Measurements from ENCODE around the gene ZNF778. TPM values are rescaled to one million over a fixed set of nuclear protein-coding genes. Genes with fewer than 3 reads are reported as not detected.

The ZNF778 gene
- total and polyA plus RNA-seq, 2 of the 13 experiments (the other 11 are each of a cell fraction or from before 2014, with no cell fraction given), result 3.8 to 7.2 TPM

DNA sequence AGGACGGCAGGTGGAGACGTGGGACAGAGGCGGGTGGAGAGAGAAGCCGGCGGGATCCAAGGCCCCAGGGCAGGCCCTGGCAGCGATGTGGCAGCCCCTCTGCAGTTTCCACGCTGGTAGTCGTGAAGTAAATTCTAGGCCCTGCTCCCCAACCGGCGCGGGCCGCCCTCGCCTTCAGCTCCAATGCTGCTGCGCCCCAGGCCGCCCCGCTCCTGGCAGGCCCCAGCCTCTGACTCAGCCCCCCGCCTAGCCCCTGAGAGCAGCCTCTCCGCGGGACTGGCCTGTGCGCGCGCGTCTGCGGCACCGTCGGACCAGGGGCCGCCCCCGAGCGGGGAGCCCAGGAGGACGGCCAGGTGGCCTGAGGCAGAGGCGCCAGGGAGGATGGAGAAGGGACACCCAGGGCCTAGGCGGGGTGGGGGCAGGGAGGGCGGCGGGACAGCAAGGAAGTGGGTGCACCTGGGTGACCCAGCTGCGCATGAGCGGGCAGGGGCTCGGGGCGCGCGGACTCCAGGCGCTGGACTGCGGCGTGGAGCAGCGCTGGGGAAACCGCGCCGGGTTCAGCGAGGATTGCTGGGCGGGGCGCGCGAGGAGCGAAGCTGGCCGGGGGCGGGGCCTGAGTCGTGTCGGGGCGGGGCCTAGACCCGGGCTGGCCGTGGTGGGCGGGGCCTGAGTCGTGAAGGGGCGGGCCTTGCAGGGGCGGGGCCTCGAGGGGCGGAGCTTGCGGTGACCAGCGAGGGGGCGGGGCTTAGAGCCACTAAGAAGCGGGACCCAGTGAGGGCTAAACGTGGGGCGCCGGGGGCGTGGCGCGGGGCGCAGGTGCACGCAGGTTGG is 29.6 kb downstream of the ZNF778 start (continued):
- TF ChIP-seq, protein P1, sequence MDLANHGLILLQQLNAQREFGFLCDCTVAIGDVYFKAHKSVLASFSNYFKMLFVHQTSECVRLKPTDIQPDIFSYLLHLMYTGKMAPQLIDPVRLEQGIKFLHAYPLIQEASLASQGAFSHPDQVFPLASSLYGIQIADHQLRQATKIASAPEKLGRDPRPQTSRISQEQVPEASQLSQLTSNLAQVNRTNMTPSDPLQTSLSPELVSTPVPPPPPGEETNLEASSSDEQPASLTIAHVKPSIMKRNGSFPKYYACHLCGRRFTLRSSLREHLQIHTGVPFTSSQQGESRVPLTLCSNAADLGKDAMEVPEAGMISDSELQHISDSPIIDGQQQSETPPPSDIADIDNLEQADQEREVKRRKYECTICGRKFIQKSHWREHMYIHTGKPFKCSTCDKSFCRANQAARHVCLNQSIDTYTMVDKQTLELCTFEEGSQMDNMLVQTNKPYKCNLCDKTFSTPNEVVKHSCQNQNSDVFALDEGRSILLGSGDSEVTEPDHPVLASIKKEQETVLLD (CRISPR knock-in tag; IDR thresholded peaks at IDR 0.05; ENCODE audit: low read depth), result peak; percentile 73
- TF ChIP-seq ZNF549 (CRISPR knock-in tag; IDR thresholded peaks at IDR 0.05) (no peak), RELA (CRISPR knock-in tag; IDR thresholded peaks at IDR 0.05) (no peak), ZKSCAN1 (IDR thresholded peaks at IDR 0.05; ENCODE audit: low read length) (no peak), FOXM1 (CRISPR knock-in tag; IDR thresholded peaks at IDR 0.05) (no peak), SPEN (CRISPR knock-in tag; IDR thresholded peaks at IDR 0.05; ENCODE audit: low read depth) (peak; percentile 90), CENPX (CRISPR knock-in tag; IDR thresholded peaks at IDR 0.05) (no peak), MED1 (CRISPR knock-in tag; IDR thresholded peaks at IDR 0.05) (no peak), BRCA1 (CRISPR knock-in tag; IDR thresholded peaks at IDR 0.05) (0 out of 2 replicates have a peak, but pooled peaks have one; percentile 8), PAF1 (CRISPR knock-in tag; IDR thresholded peaks at IDR 0.05) (no peak), ZNF7 (CRISPR knock-in tag; IDR thresholded peaks at IDR 0.05) (no peak), TRIM24 (CRISPR knock-in tag; IDR thresholded peaks at IDR 0.05) (no peak), ZNF101 (CRISPR knock-in tag; IDR thresholded peaks at IDR 0.05; ENCODE audit: borderline replicate concordance, low read depth) (no peak), GABPB1 (CRISPR knock-in tag; IDR thresholded peaks at IDR 0.05) (peak; percentile 83)
- TF ChIP-seq, protein P2, sequence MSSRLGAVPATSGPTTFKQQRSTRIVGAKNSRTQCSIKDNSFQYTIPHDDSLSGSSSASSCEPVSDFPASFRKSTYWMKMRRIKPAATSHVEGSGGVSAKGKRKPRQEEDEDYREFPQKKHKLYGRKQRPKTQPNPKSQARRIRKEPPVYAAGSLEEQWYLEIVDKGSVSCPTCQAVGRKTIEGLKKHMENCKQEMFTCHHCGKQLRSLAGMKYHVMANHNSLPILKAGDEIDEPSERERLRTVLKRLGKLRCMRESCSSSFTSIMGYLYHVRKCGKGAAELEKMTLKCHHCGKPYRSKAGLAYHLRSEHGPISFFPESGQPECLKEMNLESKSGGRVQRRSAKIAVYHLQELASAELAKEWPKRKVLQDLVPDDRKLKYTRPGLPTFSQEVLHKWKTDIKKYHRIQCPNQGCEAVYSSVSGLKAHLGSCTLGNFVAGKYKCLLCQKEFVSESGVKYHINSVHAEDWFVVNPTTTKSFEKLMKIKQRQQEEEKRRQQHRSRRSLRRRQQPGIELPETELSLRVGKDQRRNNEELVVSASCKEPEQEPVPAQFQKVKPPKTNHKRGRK (CRISPR knock-in tag; IDR thresholded peaks at IDR 0.05), result no peak
- TF ChIP-seq, protein P3, sequence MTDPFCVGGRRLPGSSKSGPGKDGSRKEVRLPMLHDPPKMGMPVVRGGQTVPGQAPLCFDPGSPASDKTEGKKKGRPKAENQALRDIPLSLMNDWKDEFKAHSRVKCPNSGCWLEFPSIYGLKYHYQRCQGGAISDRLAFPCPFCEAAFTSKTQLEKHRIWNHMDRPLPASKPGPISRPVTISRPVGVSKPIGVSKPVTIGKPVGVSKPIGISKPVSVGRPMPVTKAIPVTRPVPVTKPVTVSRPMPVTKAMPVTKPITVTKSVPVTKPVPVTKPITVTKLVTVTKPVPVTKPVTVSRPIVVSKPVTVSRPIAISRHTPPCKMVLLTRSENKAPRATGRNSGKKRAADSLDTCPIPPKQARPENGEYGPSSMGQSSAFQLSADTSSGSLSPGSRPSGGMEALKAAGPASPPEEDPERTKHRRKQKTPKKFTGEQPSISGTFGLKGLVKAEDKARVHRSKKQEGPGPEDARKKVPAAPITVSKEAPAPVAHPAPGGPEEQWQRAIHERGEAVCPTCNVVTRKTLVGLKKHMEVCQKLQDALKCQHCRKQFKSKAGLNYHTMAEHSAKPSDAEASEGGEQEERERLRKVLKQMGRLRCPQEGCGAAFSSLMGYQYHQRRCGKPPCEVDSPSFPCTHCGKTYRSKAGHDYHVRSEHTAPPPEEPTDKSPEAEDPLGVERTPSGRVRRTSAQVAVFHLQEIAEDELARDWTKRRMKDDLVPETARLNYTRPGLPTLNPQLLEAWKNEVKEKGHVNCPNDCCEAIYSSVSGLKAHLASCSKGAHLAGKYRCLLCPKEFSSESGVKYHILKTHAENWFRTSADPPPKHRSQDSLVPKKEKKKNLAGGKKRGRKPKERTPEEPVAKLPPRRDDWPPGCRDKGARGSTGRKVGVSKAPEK (CRISPR knock-in tag; IDR thresholded peaks at IDR 0.05; ENCODE audit: borderline replicate concordance), result no peak
- TF ChIP-seq, protein P4, sequence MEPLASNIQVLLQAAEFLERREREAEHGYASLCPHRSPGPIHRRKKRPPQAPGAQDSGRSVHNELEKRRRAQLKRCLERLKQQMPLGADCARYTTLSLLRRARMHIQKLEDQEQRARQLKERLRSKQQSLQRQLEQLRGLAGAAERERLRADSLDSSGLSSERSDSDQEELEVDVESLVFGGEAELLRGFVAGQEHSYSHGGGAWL (CRISPR knock-in tag; IDR thresholded peaks at IDR 0.05), result peak; percentile 29; the same call in 1 of the 2 replicates
- TF ChIP-seq, protein P5, sequence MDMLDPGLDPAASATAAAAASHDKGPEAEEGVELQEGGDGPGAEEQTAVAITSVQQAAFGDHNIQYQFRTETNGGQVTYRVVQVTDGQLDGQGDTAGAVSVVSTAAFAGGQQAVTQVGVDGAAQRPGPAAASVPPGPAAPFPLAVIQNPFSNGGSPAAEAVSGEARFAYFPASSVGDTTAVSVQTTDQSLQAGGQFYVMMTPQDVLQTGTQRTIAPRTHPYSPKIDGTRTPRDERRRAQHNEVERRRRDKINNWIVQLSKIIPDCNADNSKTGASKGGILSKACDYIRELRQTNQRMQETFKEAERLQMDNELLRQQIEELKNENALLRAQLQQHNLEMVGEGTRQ (IDR thresholded peaks at IDR 0.05; ENCODE audit: low read depth, low read length), result no peak
- TF ChIP-seq, protein P5 (CRISPR knock-in tag; IDR thresholded peaks at IDR 0.05; ENCODE audit: borderline replicate concordance), result no peak; the same call in 1 of the 2 replicates

All from HepG2 (cell line).